CD8-positive, alpha-beta memory T cell (primary cell): ENCODE results near the gene GIMAP7. TPM values are rescaled to one million over a fixed set of nuclear protein-coding genes. Genes with fewer than 3 reads are reported as not detected.
A peak's percentile ranks its signal among the peaks of the same experiment; 100 is the strongest.
"Not testable (repeated sequence)": the region's sequence is repeated elsewhere in the genome, so short reads cannot be mapped to it uniquely, and the experiment has no call there.

Experiments
- CTCF ChIA-PET: fragments of 350-600 bp; sonication (Branson Sonifier 250); formaldehyde crosslinking; loops from one replicate; lab custom pipeline; 2021; ENCODE audit warnings: antibody characterized with exemption; lab: Charles Lee
- POLR2A ChIA-PET: fragments of 350-600 bp; sonication (Branson Sonifier 250); formaldehyde crosslinking; loops from one replicate; lab custom pipeline; 2021; ENCODE audit warnings: antibody characterized with exemption; lab: Charles Lee
- DNase-seq, 5 donors: peaks; one replicate each; pipeline versions ENCODE4 v3.0.0 to v3.0.0-alpha.2; 2020 to 2022; ENCODE audit warnings: mixed read lengths in 1 of 5
- H3K27ac ChIP-seq: one replicate; pipeline ENCODE4 v1.7.0; 2013; ENCODE audit warnings: low read depth, mild to moderate bottlenecking, low read length, moderate library complexity
- H3K27me3 ChIP-seq: 2 replicates; pipeline ENCODE4 v1.7.0; 2013; ENCODE audit warnings: low read length, mild to moderate bottlenecking; ENCODE audit not compliant: insufficient read depth, poor library complexity, severe bottlenecking
- H3K36me3 ChIP-seq: 2 replicates; pipeline ENCODE4 v1.7.0; 2013; ENCODE audit warnings: mild to moderate bottlenecking, low read length, moderate library complexity; ENCODE audit not compliant: insufficient read depth
- H3K4me1 ChIP-seq: 2 replicates; pipeline ENCODE4 v1.7.0; 2013; ENCODE audit warnings: mild to moderate bottlenecking, low read length, moderate library complexity; ENCODE audit not compliant: insufficient read depth
- H3K4me3 ChIP-seq: 2 replicates; pipeline ENCODE4 v1.7.0; 2013; ENCODE audit warnings: mild to moderate bottlenecking, low read length
- H3K9me3 ChIP-seq: 2 replicates; pipeline ENCODE4 v1.7.0; 2013; ENCODE audit warnings: mild to moderate bottlenecking, low read length
- H3K27ac Mint-ChIP-seq, 8 donors: one replicate each; pipeline ENCODE4 v1.8.0; 2020 to 2021; ENCODE audit warnings: mixed read lengths in 8 of 8, mild to moderate bottlenecking in 6 of 8, inconsistent platforms in 3 of 8, moderate library complexity in 3 of 8
- H3K27me3 Mint-ChIP-seq, 2 donors: one replicate each; pipeline ENCODE4 v1.8.0; 2020 to 2021; ENCODE audit warnings: mixed read lengths in 2 of 2, mild to moderate bottlenecking in 1 of 2, moderate library complexity in 1 of 2
- H3K36me3 Mint-ChIP-seq, 3 donors: one replicate each; pipeline ENCODE4 v1.8.0; 2020 to 2021; ENCODE audit warnings: mixed read lengths in 3 of 3, inconsistent platforms in 1 of 3, mild to moderate bottlenecking in 1 of 3
- H3K4me1 Mint-ChIP-seq, 3 donors: one replicate each; pipeline ENCODE4 v1.8.0; 2020 to 2021; ENCODE audit warnings: mixed read lengths in 3 of 3, inconsistent platforms in 1 of 3, mild to moderate bottlenecking in 1 of 3
- H3K4me3 Mint-ChIP-seq, 7 donors: one replicate each; pipeline ENCODE4 v1.8.0; 2020 to 2021; ENCODE audit warnings: mixed read lengths in 7 of 7, mild to moderate bottlenecking in 6 of 7, moderate library complexity in 4 of 7, inconsistent platforms in 2 of 7
- H3K9me3 Mint-ChIP-seq, 5 donors: one replicate each; pipeline ENCODE4 v1.8.0; 2020 to 2022; ENCODE audit warnings: mixed read lengths in 5 of 5, mild to moderate bottlenecking in 3 of 5, moderate library complexity in 2 of 5, inconsistent platforms in 1 of 5
- polyA plus RNA-seq: library from polyadenylated mRNA; unstranded; fragments of 300-500 nt; fragmentation: Illumina TruSeq; gene quantifications from one replicate; pipeline ENCODE4 v1.2.3, GENCODE V29; 2021
- total RNA-seq, 2 experiments: library from RNA; stranded (reverse); gene quantifications; one replicate each; pipeline ENCODE4 v1.2.3, GENCODE V29; 2021

GIMAP7 gene
- total and polyA plus RNA-seq, 3 experiments from 2014 or later, result 47.3 to 861 (median 51.4) TPM

GRCh38 chr7:150476285-150476684, 38.4 kb upstream of the GIMAP7 start:
- H3K27me3 ChIP-seq, result no peaks in the 10 kb centered on the region
- H3K27ac ChIP-seq, result no peak overlapping the region
- no peak overlapping the region for H3K4me3 ChIP-seq
- POLR2A ChIA-PET, result no interaction called here
- no peaks in the 10 kb centered on the region for H3K9me3 Mint-ChIP-seq
- peaks cover 20% of the 10 kb centered on the region for H3K36me3 ChIP-seq
- H3K27me3 Mint-ChIP-seq, result no peaks in the 10 kb centered on the region
- H3K4me3 Mint-ChIP-seq, result peak overlapping the region; percentile 6 to 74 (median 53)
- H3K36me3 Mint-ChIP-seq, result peaks cover 45 to 78% (median 50%) of the 10 kb centered on the region in 3 donors
- CTCF ChIA-PET, result interaction anchor here (1.4 to 1.5 kb wide), 2 partner anchors 26 to 38 kb away, joined by 3 to 4 read pairs; partner anchors contain the start of gene GIMAP7
- H3K9me3 ChIP-seq, result no peaks in the 10 kb centered on the region
- H3K4me1 Mint-ChIP-seq, result peaks cover 79 to 97% (median 94%) of the 10 kb centered on the region in 3 donors
- H3K27ac Mint-ChIP-seq, result peak overlapping the region; percentile 86 to 100 (median 98)
- DNase-seq, result no peak
- peaks cover 73% of the 10 kb centered on the region for H3K4me1 ChIP-seq

GRCh38 chr7:150476819-150477631, 37.6 kb upstream of the GIMAP7 start:
- no peak overlapping the region for H3K27ac ChIP-seq

GRCh38 chr7:150479023-150479716, 35.5 kb upstream of the GIMAP7 start:
- peaks cover 88 to 97% (median 97%) of the 10 kb centered on the region in 3 donors for H3K4me1 Mint-ChIP-seq
- peak overlapping the region; percentile 65 for H3K27ac ChIP-seq
- peak overlapping the region; percentile 28 to 86 (median 63) for H3K4me3 Mint-ChIP-seq
- H3K36me3 ChIP-seq, result peaks cover 10% of the 10 kb centered on the region
- peak overlapping the region; percentile 92 to 100 (median 98) for H3K27ac Mint-ChIP-seq
- DNase-seq, result peak in 3 of 5 donors; percentile 48 to 68 (median 68)
- peak overlapping the region; percentile 20 for H3K4me3 ChIP-seq
- H3K9me3 ChIP-seq, result no peaks in the 10 kb centered on the region
- H3K4me1 ChIP-seq, result peaks cover 90% of the 10 kb centered on the region
- POLR2A ChIA-PET, result interaction anchor here (0.8 to 1.4 kb wide), 3 partner anchors 23 to 254 kb away, joined by 3 to 4 read pairs (median 3); partner anchors contain the start of gene GIMAP7
- peaks cover 26 to 51% (median 34%) of the 10 kb centered on the region in 3 donors for H3K36me3 Mint-ChIP-seq
- no peaks in the 10 kb centered on the region for H3K27me3 ChIP-seq
- peaks cover 0 to 1% of the 10 kb centered on the region in 2 donors for H3K27me3 Mint-ChIP-seq
- CTCF ChIA-PET, result interaction anchor here (0.8 to 4.1 kb wide), 4 partner anchors 28 to 246 kb away, joined by 3 to 45 read pairs (median 3); partner anchors contain the start of gene GIMAP8
- H3K9me3 Mint-ChIP-seq, result no peaks in the 10 kb centered on the region

More at GRCh38 chr7:150476819-150477631, 37.6 kb upstream of the GIMAP7 start:
- Mint-ChIP-seq H3K27me3 (no peaks in the 10 kb centered on the region), H3K9me3 (no peaks in the 10 kb centered on the region), H3K27ac (peak overlapping the region; percentile 92 to 100 (median 98)), H3K36me3 (peaks cover 42 to 72% (median 45%) of the 10 kb centered on the region in 3 donors), H3K4me3 (peak overlapping the region in 6 of 7 donors; percentile 16 to 74 (median 57)), H3K4me1 (peaks cover 83 to 97% (median 97%) of the 10 kb centered on the region in 3 donors)
- Histone ChIP-seq H3K4me3 (no peak overlapping the region), H3K27me3 (no peaks in the 10 kb centered on the region), H3K36me3 (peaks cover 19% of the 10 kb centered on the region), H3K4me1 (peaks cover 78% of the 10 kb centered on the region), H3K9me3 (no peaks in the 10 kb centered on the region)
- POLR2A ChIA-PET, result interaction anchor here (1.0 kb wide), 1 partner anchor 25 kb away, joined by 3 read pairs; no protein-coding TSS in a partner anchor
- no peak for DNase-seq
- CTCF ChIA-PET, result interaction anchor here (1.0 kb wide), 1 partner anchor 35 kb away, joined by 3 read pairs; no protein-coding TSS in a partner anchor

GRCh38 chr7:150481186-150481920, 33.3 kb upstream of the GIMAP7 start:
- ChIA-PET CTCF (interaction anchor here (0.7 to 4.1 kb wide), 13 partner anchors 9 to 1396 kb away, joined by 3 to 45 read pairs (median 4); partner anchors contain the start of genes GIMAP4, GIMAP7, GIMAP8 and PRKAG2), POLR2A (interaction anchor here (0.6 to 1.9 kb wide), 20 partner anchors 8 to 274 kb away, joined by 3 to 33 read pairs (median 3); partner anchors contain the start of genes GIMAP2, GIMAP7 and GIMAP8)
- H3K27me3 ChIP-seq, result no peaks in the 10 kb centered on the region
- H3K4me3 ChIP-seq, result peak overlapping the region; percentile 40
- Mint-ChIP-seq H3K9me3 (no peaks in the 10 kb centered on the region), H3K4me1 (peaks cover 89 to 99% (median 98%) of the 10 kb centered on the region in 3 donors), H3K27ac (peak overlapping the region; percentile 94 to 100 (median 98)), H3K4me3 (peak overlapping the region; percentile 72 to 91 (median 88)), H3K36me3 (peaks cover 7 to 32% (median 19%) of the 10 kb centered on the region in 3 donors), H3K27me3 (peaks cover 0 to 1% of the 10 kb centered on the region in 2 donors)
- peaks cover 7% of the 10 kb centered on the region for H3K36me3 ChIP-seq
- DNase-seq, result peak; percentile 32 to 78 (median 68)
- H3K9me3 ChIP-seq, result no peaks in the 10 kb centered on the region
- peaks cover 98% of the 10 kb centered on the region for H3K4me1 ChIP-seq
- peak overlapping the region; percentile 75 for H3K27ac ChIP-seq

GRCh38 chr7:150481922-150482321, 32.8 kb upstream of the GIMAP7 start:
- DNase-seq, result no peak
- Histone ChIP-seq H3K9me3 (no peaks in the 10 kb centered on the region), H3K4me3 (peak overlapping the region; percentile 40), H3K27me3 (no peaks in the 10 kb centered on the region), H3K27ac (peak overlapping the region; percentile 75), H3K36me3 (peaks cover 7% of the 10 kb centered on the region), H3K4me1 (peaks cover 98% of the 10 kb centered on the region)
- peaks cover 0 to 1% of the 10 kb centered on the region in 2 donors for H3K27me3 Mint-ChIP-seq
- peaks cover 3 to 26% (median 15%) of the 10 kb centered on the region in 3 donors for H3K36me3 Mint-ChIP-seq
- H3K4me3 Mint-ChIP-seq, result peak overlapping the region; percentile 72 to 91 (median 88)
- H3K4me1 Mint-ChIP-seq, result peaks cover 87 to 99% (median 97%) of the 10 kb centered on the region in 3 donors
- peak overlapping the region; percentile 94 to 100 (median 98) for H3K27ac Mint-ChIP-seq
- ChIA-PET POLR2A (interaction anchor here (0.6 to 1.9 kb wide), 16 partner anchors 8 to 273 kb away, joined by 3 to 33 read pairs (median 3); partner anchors contain the start of genes GIMAP2, GIMAP7 and GIMAP8), CTCF (interaction anchor here (0.9 to 4.1 kb wide), 9 partner anchors 21 to 273 kb away, joined by 3 to 45 read pairs (median 7); partner anchors contain the start of genes GIMAP4, GIMAP7 and GIMAP8)
- H3K9me3 Mint-ChIP-seq, result no peaks in the 10 kb centered on the region

GRCh38 chr7:150483514-150483913, 31.2 kb upstream of the GIMAP7 start:
- peak overlapping the region; percentile 59 to 84 (median 79) for H3K4me3 Mint-ChIP-seq
- Histone ChIP-seq H3K27ac (peak overlapping the region; percentile 49), H3K4me3 (peak overlapping the region; percentile 44), H3K4me1 (peaks cover 95% of the 10 kb centered on the region)
- not testable (repeated sequence) for H3K27me3 Mint-ChIP-seq, H3K27me3 ChIP-seq, H3K36me3 ChIP-seq, H3K9me3 Mint-ChIP-seq, DNase-seq, H3K9me3 ChIP-seq
- POLR2A ChIA-PET, result interaction anchor here (1.0 to 1.3 kb wide), 4 partner anchors 10 to 148 kb away, joined by 3 to 4 read pairs (median 3); partner anchors contain the start of genes GIMAP4 and GIMAP6
- CTCF ChIA-PET, result interaction anchor here (1.4 to 2.5 kb wide), 3 partner anchors 19 to 273 kb away, joined by 3 to 9 read pairs (median 4); partner anchors contain the start of gene GIMAP4
- H3K4me1 Mint-ChIP-seq, result peaks cover 77 to 99% (median 94%) of the 10 kb centered on the region in 3 donors
- H3K36me3 Mint-ChIP-seq, result peaks cover 0 to 11% (median 9%) of the 10 kb centered on the region in 3 donors
- H3K27ac Mint-ChIP-seq, result peak overlapping the region; percentile 93 to 100 (median 96)
